Activated CD4-positive, alpha-beta T cell treated with anti-CD3 and anti-CD28 coated beads, Interleukin-2, amount 50 U/mL, for 4 hours (primary cell): ENCODE data around the gene FAIM2.
"Not testable (repeated sequence)": the region's sequence is repeated elsewhere in the genome, so short reads cannot be mapped to it uniquely, and the experiment has no call there.

Experiments
- DNase-seq, 2 experiments: peaks; one replicate each; pipeline ENCODE4 v3.0.0-alpha.2; 2020

FAIM2 gene

DNA sequence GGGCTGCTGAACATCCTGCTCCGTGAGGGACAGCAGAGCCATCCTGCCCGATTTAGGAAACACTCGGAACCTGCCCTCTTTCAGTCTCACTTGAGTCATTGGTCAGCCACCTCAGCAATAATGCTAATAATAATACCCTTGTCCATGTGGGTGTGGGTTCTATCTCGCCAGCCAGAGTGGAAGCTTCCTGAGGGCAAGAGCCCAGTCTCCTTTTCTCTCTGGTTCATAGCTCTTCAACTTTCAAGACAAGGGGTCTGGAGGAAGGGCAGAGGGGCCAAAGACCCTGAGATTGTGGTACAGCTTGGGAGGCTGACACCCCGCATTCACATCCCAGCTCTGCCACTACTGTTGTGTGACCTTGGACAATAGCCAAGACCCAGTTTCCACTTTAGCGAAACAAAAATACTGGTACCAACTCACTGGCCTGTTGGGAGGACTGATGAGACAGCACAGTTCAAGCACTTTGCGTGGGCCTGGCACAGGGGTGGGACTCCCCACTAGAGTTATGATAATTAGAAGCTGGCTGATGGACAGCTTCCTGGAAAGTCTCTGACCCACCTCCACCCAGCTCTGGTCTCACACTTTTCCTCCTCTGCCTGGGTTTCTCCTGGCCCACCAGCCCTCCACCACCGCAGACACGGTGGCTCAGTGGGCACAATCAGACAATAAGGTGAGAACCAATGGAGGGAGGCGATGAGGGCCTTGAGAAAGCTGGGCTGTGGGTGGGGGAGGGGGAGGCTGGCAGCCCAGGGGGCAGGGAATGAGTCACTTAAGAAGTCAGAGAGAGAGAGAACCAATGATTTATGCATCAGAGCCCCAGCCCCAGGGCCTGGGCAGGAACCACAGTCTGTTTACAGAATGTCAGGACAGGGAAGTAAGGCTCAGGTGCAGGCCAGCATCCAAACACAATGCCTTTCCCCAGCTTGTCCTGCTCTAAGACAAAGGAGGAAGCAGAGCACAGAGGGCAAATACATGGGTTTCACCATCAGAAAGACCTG, 9.6 kb downstream of the FAIM2 start:
- no peak for DNase-seq

DNA sequence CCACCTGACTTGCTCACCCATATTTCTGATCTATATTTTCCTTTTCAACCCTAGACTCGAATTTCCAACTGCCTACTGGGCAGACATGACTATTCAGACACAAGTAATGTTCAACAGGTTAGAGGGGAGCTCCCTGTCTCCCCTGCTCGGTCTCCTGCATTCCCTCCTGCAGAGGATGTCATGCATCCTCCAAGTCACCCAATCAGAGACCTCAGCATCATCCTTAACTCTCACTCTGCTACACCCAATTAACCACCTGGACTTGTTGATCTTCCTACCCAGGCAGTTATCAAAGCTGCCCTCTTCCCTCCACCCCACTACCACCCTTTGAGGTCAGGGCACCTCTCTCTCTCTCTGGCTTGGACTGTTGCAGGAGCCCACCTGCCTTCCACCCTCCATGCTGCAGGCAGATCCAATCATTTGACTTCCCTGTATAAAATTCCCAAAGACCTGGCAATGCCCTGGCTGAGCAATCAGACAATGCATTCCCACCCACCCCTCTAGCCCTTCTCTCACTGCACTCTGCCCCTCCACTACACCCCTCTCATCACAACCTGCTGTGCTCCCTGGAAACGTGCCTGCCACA, 10.9 kb downstream of the FAIM2 start:
- no peak for DNase-seq

DNA sequence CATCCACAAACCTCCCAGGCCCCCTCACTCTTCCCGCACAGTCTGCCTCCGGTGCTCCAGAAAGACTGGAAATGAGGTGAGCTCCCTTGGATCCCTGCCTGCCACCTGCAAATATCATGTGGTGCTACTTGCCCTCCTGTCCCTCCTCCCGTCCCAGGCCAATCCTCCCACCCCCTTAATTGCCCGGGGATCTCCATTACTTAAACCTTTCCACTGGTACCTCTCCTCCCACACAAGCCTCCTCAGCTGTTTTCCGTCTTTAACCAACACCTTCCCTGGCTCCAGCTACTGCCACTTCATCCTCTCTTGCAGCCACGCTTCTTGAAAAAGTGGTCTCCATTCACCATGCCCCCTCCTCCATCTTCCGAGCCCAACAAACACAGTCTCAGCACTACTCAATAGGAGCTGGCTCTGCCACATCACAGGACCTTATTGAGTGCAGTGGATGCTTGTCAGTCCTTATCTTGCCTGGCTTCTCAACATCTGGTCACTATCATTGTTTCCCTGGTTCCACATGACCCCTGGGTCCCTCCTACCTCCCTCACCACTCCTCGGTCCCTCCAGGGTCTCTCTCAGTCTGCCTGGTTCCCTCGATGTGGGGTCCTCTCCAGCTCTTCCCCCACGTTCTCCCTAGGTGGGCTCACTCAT, 11.5 kb downstream of the FAIM2 start:
- no peak for DNase-seq

DNA sequence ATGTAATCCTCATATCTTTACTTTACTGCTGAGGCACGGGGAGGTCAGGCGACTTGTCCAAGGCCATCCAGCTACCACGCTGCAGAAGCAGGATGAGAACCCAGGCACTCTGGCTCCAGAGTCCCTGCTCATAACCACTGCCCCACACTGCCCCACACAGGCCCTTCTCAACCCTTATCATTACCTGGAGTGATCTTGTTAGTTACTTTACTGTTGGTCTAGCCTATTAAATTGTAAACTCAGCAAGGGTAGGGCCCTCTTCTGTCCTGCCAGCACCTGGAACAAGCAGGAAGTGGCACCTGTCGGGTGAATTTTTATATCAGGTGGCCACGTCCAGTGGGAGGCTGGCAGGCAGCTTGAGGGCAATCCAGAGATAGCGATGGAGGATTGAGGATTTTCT, 12.2 kb downstream of the FAIM2 start:
- no peak for DNase-seq

DNA sequence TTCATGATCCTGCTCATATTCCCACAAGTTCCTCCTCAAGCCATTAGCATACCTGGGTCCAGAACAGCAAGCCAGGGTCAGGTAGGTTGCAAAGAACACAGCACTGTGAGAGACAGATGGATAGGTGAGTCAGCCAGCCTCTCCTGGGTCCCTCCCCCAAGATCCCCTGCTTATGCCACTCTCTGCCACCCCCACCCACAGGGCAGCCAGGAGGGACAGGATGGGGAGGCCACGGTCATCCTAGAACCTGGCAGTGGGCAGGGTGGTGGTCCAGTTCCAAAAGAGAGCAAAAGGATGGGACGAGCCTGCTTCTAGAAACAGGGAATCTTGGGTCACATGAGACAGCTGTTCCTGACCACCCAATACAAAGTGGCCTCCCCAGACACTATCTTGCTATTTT, 12.7 kb downstream of the FAIM2 start:
- DNase-seq, result no peak

DNA sequence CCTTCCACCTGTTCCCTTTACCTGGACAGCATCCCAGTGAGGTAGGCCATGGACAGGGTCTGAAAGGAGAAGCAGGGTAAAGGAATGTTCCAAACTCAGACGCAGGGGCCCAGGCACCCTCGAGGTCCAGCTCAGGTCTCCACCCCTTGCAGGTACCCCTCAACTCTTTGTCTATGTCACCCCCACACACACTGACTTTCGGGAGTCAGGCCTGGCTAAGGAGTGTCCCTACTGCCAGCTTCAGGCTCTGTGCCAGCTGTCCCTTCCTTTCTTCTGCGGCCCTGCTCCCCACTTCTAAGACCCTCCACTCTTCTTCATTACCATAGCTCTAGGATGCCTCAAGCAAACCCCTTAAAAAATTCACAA, 13.6 kb downstream of the FAIM2 start:
- no peak for DNase-seq

DNA sequence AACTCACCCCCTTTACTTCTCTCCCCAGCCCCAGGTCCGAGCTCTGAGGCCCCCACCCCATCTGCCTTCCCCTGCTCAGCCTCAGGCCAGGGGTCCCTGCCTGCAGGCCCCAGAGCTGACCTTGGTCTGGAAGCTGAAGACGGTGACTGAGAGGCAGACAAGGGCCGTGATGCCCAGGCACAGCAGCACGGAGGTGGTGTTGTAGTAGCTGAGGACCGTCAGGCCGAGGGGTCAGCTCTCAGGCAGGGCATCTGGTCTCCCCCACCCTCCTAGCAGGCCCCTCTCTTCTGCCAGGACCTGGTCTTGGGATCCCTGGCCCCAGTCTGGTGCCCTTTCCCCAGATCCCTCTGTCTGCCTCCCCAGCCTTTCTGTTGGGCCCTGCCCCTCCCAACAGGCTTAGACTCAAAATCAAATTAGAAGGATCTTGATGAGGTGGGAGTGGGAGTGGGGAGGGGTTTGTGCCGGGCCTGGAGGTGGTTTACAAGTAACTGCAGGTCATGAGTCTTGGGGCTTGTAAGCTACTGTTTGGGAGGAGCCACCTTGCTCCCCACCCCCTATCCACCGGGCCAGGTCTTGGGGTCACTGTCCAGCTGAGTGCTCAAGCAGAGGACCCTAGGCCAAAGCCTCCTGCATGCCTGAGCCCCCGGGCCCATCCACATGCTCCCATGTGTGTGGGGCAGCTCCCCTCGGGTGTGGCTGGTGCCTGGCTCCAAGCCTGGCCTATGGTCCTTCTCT, 14.2 kb downstream of the FAIM2 start:
- no peak for DNase-seq

DNA sequence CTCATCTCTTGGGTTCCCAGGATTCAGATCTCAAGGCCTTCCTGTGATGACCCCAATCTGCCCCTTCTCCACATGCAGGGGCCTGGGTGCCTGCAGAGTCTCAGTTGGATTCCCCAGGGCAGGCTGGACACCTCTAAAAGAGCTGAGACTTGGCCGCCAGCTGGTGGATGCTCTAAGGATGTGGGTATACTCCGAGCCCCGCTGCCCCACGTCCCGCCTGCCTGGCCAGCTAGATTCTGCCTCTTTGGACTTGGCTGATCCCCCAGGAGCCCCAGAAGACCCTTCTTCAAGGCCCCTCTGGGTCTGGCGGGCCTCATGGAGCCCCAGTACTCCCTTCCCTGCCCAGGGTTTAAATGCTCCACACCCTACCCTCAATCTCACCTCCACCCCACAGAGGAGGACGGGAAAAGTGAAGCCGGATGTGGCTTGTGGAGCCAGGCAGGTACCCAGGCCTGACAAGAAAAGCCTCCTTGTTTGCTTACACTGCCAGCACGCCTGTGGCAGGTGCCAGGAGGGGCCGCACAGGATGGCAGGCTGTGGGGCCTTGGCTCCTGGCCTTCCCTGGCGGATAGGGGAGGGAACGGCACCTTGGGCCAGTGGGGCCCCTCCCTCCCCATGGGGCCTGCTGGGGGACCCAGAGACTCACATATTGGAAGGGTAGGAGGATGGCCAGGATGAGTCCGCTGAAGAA, 15.1 kb downstream of the FAIM2 start:
- no peak for DNase-seq

DNA sequence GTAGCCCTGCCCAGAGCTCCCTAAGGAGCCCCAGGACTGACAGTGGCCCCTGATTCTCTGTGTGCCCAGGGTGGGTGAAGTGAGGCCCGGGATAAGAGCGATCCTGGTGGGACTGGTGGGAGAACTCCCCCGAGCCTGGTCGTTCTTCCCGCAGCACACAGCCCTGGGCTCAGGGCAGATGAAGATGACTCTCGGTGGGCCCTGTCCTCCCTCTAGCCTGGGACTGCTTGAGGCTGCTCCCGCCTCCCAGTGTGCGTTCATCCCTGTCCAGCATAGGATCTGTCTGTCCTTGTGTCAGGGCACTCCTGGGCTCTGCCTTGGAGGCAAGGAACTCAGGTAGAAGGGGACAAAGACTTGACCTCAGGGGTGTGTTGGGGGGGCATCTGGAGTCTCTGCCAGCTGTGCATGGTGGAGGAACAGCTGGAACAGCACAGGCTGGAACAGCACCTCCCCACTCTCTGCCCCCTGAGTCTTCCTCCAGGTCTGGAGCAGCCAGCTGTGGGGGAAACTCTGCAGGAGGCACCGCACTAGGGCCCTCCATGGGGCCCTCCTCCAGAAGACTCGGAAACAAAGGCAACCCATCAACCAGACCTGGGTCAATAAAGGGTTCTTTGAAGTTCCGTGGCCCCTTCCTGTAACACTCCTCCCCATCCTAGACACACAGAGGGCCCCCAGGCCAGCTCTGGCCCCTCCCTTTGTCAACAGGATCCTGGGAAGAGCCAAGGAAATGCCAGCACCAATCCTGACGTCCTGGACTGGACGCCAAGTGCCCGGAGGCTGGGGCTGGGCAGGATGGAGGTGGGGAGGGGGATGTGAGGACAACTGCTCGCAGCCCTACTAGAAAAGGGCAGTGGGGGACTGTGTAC, 15.9 kb downstream of the FAIM2 start:
- no peak for DNase-seq

DNA sequence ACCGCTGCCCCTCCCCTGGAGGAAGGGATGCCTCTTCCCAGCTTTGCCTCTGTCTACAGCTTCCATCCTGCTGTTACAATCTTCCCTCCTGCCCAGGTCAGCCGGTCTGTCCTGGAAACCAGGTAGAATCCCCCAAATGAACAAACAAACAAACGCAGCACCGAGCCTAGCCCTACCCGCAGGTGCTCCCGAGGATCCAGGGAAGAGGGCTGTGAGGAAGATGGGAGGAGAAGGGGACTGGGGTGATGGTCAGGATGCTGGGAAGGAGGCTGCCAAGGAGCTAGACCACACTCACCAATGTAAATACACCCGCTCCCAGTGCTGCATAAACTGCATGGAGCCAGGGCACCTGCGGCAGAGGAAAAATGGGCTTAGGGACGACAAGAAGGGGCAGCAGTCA, 16.6 kb downstream of the FAIM2 start:
- no peak for DNase-seq

DNA sequence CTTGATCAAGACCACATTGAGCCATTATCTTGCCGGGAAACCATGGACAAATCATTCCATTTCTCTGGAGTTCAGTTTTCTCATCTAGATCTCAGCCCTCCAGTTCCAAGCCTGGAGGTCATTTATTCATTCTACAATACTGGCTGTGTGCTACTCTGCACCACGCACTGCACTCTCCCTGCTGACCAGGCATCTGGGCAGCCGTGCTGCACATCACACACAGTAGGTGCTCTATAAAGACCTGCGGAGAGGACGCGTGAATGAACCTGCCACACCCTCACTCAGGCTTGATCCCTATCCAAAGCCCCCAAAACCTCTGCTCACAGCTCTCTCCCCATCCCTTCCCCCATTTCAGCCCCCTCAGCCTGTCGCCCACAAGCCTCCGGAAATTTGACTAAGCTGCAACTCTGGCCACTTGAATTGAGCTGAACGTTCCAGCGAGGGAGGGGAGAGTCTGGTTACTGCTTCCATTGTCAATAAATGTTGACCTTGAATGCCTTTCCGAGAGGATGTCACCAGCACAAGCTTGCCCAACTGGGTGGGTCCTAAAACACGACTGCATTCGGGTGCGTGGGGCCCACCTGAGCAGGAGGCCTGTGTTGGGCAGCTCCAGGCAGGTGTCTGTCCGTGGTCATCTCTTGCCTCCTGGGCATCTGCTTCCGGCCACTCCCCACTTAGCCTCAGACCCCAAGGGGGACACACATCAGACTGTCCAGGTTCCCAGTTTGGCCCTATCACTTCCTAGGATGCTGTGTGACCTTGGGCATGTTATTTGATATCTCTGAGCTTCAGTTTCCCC, 17.8 kb downstream of the FAIM2 start:
- DNase-seq, result no peak

DNA sequence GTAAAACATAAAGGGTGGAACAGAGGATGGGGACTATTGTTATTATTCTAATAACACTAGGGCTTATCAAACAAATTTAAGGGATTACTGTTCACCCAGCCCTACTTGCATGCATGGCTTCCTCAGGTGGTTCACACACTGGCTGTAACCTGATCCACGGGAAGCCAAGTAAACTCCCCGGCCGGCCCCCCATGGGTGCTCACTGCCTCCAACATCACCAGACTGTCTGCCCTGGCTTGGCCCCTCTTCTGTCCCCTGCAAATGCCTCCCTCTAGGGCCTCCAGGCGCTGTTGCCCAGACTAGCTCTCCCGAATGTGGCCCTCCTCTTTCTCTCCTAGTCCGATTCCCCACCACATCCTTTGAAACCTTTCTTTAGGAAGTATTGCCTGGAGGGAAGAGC, 18.6 kb downstream of the FAIM2 start:
- DNase-seq, result no peak

DNA sequence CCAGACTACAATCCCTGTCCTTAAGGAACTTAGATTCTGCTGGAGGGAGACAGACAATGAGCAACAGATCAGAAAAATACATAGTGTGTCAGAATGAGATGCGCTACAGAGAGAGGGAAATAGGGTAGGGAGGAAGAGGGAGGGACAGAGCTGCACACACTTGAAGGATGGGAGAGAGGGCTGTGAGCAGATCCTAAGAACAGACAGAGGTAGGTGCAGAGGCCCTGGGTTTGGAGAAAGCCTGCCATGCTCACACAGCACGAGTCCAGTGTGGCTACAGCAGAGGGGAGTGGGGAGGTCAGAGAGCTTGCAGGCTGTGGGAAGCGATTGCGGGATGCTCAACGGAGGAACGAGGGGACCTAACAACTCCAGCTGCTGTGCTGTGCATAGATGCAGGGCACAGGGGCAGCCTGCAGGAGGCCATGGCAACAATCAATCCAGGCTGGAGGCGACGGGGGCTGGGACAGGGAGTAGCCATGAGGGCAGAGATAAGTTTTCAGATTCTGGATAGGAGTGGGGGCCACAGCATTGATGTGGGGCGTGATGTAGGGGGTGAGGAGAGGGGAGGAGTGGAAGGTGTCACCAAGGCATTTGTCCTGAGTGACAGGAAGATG, 20.7 kb downstream of the FAIM2 start:
- no peak for DNase-seq

DNA sequence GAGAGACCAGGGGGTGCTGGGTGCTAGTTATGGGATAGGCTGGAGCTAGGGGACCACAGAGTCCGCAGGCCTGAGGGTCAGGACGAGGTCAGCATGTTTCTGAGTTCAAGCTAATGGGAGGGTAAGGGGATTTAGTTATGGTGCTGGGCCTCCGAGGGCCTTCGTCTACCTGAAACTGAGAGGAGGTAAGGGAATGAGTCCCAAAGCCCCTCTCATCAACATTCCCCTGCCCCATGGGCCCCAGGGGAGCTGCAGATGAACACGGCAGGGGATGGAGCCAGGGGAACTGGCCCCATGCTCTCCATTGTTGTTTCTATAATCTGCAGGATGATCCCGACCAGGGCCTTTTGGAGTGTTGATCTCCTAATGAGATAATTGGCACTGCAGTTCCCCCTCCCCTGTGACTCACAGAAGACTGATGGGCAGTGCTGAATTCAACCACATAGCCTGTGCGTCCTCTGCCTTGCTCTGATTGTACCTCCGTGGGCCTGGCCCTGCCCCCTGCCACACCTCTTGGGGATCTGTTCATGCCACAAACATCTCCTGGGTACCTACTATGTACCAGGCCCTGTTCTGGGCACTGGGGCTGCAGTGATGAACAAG, 21.4 kb downstream of the FAIM2 start:
- no peak for DNase-seq

DNA sequence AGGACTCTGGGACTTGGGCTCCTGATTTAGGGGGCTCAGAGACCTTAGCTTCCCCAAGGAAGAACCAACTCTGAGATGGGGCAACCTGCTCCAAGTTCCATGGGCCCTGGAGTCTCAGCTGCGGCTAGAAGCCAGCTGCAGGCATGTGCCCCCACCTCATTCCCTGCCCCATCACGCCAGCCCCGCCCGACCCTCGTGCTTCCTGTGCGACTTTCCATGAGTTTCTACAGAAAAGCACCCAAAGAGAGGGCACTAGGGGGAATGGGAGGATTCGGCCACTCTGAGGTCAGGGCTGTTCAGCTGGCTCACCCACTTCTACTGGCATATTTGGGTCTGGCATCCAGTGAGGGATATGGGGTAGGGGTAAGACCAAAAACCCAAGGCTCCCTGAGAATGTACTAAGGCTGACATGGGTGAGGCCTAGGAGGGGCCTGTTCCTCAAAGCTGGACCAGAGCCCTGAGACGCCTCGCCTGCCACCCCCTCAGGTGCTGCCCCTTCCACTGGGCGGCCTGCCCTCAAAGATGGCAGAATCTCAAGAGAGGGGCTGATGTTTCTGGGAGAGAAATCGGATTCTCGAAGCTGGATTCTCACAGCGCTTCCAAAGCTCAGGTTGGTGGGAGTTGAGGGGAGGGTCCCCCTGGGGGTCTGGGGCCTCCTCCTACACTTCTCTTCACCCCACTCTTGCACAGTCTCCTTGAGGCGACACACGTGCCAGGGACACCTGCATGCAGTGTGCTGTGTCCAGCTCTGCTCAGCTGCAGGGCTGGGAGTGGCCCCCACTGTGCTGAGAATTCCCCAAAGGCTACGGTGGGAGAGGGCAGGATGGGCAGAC, 22.1 kb downstream of the FAIM2 start:
- no peak for DNase-seq

DNA sequence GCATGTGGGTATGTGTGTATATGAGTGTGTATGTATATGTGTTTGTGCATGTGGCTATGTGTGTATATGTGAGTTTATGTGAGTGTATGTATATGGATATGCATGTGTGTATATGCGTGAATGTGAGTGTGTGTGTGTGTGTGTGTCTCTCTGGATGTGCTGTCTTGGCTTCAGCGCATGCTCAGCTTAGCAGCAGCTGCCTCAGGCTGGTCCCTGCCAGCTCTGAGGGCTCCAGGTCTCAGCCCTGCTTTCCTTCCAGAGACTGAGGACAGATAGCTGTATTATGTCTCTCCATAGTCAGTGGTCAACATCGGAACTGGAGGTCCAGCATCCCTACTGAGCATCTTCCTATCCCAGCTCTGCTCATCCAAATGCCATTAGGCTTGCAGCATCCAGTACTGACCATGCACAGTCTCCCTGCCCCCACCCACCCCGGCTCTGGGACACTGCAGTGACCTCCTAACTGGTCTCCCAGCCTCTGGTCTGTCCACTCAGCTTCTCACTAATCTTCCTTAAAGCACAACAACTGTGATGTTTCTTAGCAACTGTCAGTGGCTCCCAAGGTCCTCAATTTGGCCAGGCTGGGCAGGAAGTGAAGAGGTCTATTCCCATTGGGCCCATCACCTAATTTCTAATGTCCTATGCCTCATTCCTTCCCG, 22.8 kb downstream of the FAIM2 start:
- DNase-seq, result no peak

DNA sequence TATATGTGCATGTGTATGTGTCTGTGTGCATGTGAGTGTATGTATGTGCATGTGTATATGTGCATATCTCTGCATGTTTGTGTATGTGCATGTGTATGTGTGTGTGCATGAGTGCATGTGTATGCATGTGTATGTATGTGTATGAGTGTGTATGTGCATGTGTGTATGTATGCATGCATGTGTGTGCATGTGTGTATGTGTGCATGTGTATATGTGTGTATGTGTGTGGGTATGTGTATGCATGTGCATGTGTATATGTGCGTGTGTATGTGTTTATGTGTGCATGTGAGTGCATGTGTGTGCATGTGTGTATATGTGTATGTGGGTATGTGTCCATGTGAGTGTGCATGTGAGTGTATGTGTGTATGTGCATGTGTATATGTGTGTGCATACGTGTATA, 24.6 kb downstream of the FAIM2 start:
- not testable (repeated sequence) for DNase-seq

DNA sequence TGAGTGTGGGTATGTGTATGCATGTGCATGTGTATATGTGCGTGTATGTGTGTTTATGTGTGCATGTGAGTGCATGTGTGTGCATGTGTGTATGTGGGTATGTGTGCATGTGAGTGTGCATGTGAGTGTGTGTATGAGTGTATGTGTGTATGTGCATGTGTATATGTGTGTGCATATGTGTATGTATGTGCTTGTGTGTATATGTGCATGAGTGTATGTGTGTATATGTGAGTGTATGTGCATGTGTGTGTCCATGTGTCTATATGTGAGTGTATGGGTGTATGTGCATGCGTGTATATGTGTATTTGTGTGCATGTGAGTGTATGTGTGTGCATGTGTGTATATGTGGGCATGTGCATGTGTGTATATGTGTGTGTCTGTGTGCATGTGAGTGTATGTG, 25.7 kb downstream of the FAIM2 start:
- DNase-seq, result no peak
